Measurements from ENCODE around the gene CCDC170.

Gene CCDC170

DNA sequence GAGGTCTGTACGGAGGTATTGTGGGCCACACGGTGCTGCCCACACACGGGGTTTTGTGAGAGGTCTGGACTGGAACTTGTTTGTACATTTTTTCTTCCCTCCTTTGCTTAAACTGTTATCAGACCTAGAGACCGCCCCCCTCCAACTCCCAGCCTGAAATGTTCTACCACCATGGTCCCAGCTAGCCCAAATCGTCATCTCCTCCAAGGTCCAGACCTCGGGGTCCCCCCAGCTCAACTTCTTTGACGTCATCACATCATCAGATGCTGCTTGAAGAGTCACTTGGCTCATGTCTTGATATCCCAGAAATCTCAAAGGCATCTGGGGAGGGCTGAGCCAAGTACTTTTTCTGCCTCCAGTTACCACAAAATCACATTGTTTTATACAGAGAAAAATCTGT lies 2.8 kb upstream of the CCDC170 start:
- POLR2A ChIA-PET = no interaction called here
- no peak for DNase-seq (ENCODE audit: extremely low spot score)
- CTCF ChIA-PET = no interaction called here
- TF ChIP-seq CTCF (IDR thresholded peaks at IDR 0.05; ENCODE audit: control extremely low read depth, extremely low read depth, low read depth, missing control alignments) = no peak

DNA sequence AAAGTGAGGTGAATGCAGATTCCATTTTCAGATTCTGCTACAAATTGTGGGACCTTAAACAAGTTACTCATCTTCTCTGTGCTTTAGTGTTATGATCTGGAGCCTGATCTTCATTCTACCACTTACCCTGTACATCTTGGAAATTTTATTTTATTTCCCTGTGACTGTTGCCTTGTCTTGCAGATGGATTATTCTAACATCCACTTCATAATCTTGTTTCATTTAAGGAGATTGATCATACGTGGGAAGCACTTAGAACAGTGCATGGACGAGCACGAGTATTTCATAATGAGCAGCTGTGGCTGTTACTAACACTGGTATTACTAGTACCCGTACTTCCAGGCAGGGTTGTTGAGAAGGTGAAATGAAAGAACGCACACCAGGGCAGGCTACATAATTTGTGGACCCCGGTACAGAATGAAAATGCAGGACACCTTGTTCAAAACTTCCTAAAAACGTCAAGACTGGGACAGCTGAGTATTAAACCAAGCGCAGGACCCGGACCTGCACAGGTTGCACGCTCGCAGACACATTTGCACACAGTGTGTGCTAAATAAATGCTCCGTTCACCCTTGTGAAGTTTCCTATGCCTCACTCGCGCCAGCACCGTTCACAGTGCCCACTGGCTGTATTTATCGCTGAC lies 535 bp upstream of the CCDC170 start:
- no peak for DNase-seq (ENCODE audit: extremely low spot score)
- ChIA-PET CTCF (no interaction called here), POLR2A (no interaction called here)
- no peak for TF ChIP-seq CTCF (IDR thresholded peaks at IDR 0.05; ENCODE audit: control extremely low read depth, extremely low read depth, low read depth, missing control alignments)

DNA sequence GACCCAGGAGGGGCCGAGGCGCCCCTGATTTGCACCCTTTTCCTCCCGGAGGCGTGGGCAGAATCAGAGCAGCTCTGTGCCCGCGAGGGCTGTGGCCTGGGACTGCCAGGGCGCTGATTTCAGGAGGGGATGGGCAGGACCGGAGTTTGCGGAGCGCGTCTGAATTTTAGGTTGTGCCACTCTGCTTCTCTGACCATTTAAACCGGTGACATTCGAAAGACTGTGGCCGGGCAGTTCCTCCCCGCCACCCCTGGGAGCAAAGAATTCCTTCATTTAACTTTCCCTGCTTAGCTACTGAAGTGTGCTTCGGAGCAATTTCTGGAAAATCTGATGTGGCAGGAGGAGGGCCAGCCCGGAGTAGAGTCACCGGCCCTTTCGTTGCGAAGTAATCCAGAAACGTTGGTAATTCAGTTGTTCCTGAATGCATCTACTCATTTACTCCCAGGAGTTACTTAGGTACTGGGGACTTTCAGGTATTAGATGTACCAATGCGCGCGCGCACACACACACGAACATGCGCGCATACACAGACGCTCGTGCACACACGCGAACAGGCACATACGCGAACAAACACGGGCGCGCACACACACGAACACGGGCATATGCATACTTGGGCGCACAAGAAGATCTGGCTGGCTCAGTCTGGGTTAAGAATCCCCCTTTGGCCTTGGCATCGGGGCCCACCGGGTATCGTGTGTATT lies 568 bp downstream of the CCDC170 start:
- ChIA-PET CTCF (no interaction called here), POLR2A (no interaction called here)
- DNase-seq (ENCODE audit: extremely low spot score) = no peak
- no peak for TF ChIP-seq CTCF (IDR thresholded peaks at IDR 0.05; ENCODE audit: control extremely low read depth, extremely low read depth, low read depth, missing control alignments)

GRCh38 chr6:151494936-151495320 lies 1.1 kb downstream of the CCDC170 start:
- TF ChIP-seq CTCF (IDR thresholded peaks at IDR 0.05; ENCODE audit: control extremely low read depth, extremely low read depth, low read depth, missing control alignments) = no peak
- ChIA-PET CTCF (no interaction called here), POLR2A (no interaction called here)
- no peak for DNase-seq (ENCODE audit: extremely low spot score)

GRCh38 chr6:151495380-151495779 lies 1.6 kb downstream of the CCDC170 start:
- no peak for DNase-seq (ENCODE audit: extremely low spot score)
- ChIA-PET CTCF (no interaction called here), POLR2A (no interaction called here)
- TF ChIP-seq CTCF (IDR thresholded peaks at IDR 0.05; ENCODE audit: control extremely low read depth, extremely low read depth, low read depth, missing control alignments) = no peak

- CTCF ChIA-PET = no interaction called here
- POLR2A ChIA-PET = no interaction called here
Observed at GRCh38 chr6:151497905-151498304, 4.1 kb downstream of the CCDC170 start.

More at GRCh38 chr6:151497905-151498304, 4.1 kb downstream of the CCDC170 start:
- DNase-seq (ENCODE audit: extremely low spot score) = no peak
- no peak for TF ChIP-seq CTCF (IDR thresholded peaks at IDR 0.05; ENCODE audit: control extremely low read depth, extremely low read depth, low read depth, missing control alignments)

Data from GM10248 (cell line).